Mesothelial cell of epicardium (in vitro differentiated cells): Measurements from ENCODE around the gene NBEAL1. TPM values are rescaled to one million over a fixed set of nuclear protein-coding genes. Genes with fewer than 3 reads are reported as not detected.
"Not testable (repeated sequence)": the region's sequence is repeated elsewhere in the genome, so short reads cannot be mapped to it uniquely, and the experiment has no call there.

Experiments used
- DNase-seq, 2 experiments: peaks; one replicate each; pipeline ENCODE4 v3.0.0; 2021; ENCODE audit warnings: low spot score in 2 of 2; ENCODE audit not compliant: unreplicated experiment in 2 of 2
- H3K27ac Mint-ChIP-seq: 2 replicates; pipeline ENCODE4 v1.8.0; 2021; ENCODE audit warnings: mixed read lengths
- H3K27me3 Mint-ChIP-seq: 2 replicates; pipeline ENCODE4 v1.8.0; 2021; ENCODE audit warnings: low read depth, mixed read lengths
- H3K36me3 Mint-ChIP-seq: 2 replicates; pipeline ENCODE4 v1.8.0; 2021; ENCODE audit warnings: mixed read lengths
- H3K4me1 Mint-ChIP-seq: 2 replicates; pipeline ENCODE4 v1.8.0; 2021; ENCODE audit warnings: mixed read lengths
- H3K4me3 Mint-ChIP-seq: 2 replicates; pipeline ENCODE4 v1.8.0; 2021; ENCODE audit warnings: mild to moderate bottlenecking, moderate library complexity, mixed read lengths
- H3K9me3 Mint-ChIP-seq: 2 replicates; pipeline ENCODE4 v1.8.0; 2021; ENCODE audit warnings: mixed read lengths
- CTCF ChIP-seq: fragments of 200-600 bp; sonication (generic); IDR thresholded peaks from one replicate; pipeline ENCODE4 v1.5.0; 2021; ENCODE audit warnings: antibody characterized with exemption; ENCODE audit not compliant: unreplicated experiment
- total RNA-seq: library from RNA; stranded (reverse); gene quantifications from 3 replicates; pipeline ENCODE4 v1.2.1, GENCODE V29; 2021

The NBEAL1 gene
- total RNA-seq, 1 donor from 2014 or later: 36.6 TPM

- Mint-ChIP-seq H3K4me3 (peak overlapping the region; percentile 95), H3K4me1 (peaks cover 5% of the 10 kb centered on the region), H3K27me3 (no peaks in the 10 kb centered on the region), H3K36me3 (peaks cover 18% of the 10 kb centered on the region), H3K9me3 (no peaks in the 10 kb centered on the region), H3K27ac (peak overlapping the region; percentile 47)
- no peak for TF ChIP-seq CTCF
- DNase-seq: no peak
Observed at GRCh38 chr2:203240491-203240890, 225.8 kb downstream of the NBEAL1 start.

GRCh38 chr2:203242518-203242917 is 227.8 kb downstream of the NBEAL1 start:
- Mint-ChIP-seq H3K36me3 (peaks cover 26% of the 10 kb centered on the region), H3K27ac (no peak overlapping the region), H3K9me3 (no peaks in the 10 kb centered on the region), H3K27me3 (no peaks in the 10 kb centered on the region), H3K4me1 (peaks cover 5% of the 10 kb centered on the region), H3K4me3 (no peak overlapping the region)
- no peak for DNase-seq
- no peak for TF ChIP-seq CTCF

GRCh38 chr2:203246646-203247045 is 232.0 kb downstream of the NBEAL1 start:
- no peak for TF ChIP-seq CTCF
- H3K9me3 Mint-ChIP-seq: no peaks in the 10 kb centered on the region
- no peaks in the 10 kb centered on the region for H3K4me1 Mint-ChIP-seq
- no peak overlapping the region for H3K4me3 Mint-ChIP-seq
- peaks cover 35% of the 10 kb centered on the region for H3K36me3 Mint-ChIP-seq
- H3K27me3 Mint-ChIP-seq: no peaks in the 10 kb centered on the region
- H3K27ac Mint-ChIP-seq: no peak overlapping the region
- DNase-seq: no peak

- Mint-ChIP-seq H3K4me3 (no peak overlapping the region), H3K36me3 (peaks cover 34% of the 10 kb centered on the region), H3K4me1 (no peaks in the 10 kb centered on the region), H3K27me3 (no peaks in the 10 kb centered on the region), H3K27ac (no peak overlapping the region), H3K9me3 (no peaks in the 10 kb centered on the region)
- DNase-seq: no peak
- no peak for TF ChIP-seq CTCF
Observed at GRCh38 chr2:203252818-203253217, 238.1 kb downstream of the NBEAL1 start.

GRCh38 chr2:203253422-203254095 is 238.9 kb downstream of the NBEAL1 start:
- not testable (repeated sequence) for H3K4me3 Mint-ChIP-seq, H3K27me3 Mint-ChIP-seq, H3K9me3 Mint-ChIP-seq, H3K27ac Mint-ChIP-seq, DNase-seq, H3K4me1 Mint-ChIP-seq
- peaks cover 36% of the 10 kb centered on the region for H3K36me3 Mint-ChIP-seq

GRCh38 chr2:203261326-203262159 is 246.9 kb downstream of the NBEAL1 start:
- no peak for TF ChIP-seq CTCF
- H3K36me3 Mint-ChIP-seq: peaks cover 29% of the 10 kb centered on the region
- DNase-seq: no peak
- H3K4me3 Mint-ChIP-seq: no peak overlapping the region
- H3K9me3 Mint-ChIP-seq: no peaks in the 10 kb centered on the region
- no peaks in the 10 kb centered on the region for H3K27me3 Mint-ChIP-seq
- no peaks in the 10 kb centered on the region for H3K4me1 Mint-ChIP-seq
- no peak overlapping the region for H3K27ac Mint-ChIP-seq
